SW480 (cell line): ENCODE measurements around the gene E2F4.

ENCODE experiments used
- DNase-seq: peaks from one replicate; pipeline ENCODE4 v3.0.0-alpha.2; 2016; ENCODE audit warnings: low spot score

Gene E2F4, protein sequence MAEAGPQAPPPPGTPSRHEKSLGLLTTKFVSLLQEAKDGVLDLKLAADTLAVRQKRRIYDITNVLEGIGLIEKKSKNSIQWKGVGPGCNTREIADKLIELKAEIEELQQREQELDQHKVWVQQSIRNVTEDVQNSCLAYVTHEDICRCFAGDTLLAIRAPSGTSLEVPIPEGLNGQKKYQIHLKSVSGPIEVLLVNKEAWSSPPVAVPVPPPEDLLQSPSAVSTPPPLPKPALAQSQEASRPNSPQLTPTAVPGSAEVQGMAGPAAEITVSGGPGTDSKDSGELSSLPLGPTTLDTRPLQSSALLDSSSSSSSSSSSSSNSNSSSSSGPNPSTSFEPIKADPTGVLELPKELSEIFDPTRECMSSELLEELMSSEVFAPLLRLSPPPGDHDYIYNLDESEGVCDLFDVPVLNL

DNA sequence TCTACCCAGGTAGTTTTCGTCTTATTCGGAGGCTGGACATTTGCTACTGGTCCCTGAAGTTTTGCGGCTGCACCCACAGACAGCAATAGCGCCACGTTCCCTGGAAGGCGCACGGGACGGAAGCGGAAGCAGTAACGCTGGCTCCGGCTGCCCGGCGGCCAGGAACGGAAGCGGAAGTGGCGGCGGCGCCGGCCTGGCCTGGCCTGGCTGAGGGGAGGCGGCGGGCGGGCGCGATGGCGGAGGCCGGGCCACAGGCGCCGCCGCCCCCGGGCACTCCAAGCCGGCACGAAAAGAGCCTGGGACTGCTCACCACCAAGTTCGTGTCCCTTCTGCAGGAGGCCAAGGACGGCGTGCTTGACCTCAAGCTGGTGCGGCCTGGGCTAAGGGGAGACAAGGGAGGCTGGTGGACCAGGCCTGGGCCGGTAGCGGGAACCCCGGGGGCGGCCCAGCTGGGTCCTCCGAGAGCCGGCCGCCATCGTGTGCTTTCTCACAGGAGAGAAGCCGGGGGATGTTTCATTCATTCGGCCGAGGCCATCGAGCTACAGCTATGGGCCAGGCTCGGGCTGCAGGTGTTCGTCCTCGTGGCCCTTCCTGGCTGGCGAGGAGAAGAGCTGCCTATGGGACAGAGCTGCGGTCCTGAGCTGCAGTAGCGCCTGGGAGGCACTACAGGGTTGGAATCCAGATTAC lies at the start of gene E2F4:
E2F4 (plus strand) TSS at position 161 of the 687 bp plus-strand sequence; CDS start at position 234, 73 bp downstream.
- peak; percentile 87 for DNase-seq

DNA sequence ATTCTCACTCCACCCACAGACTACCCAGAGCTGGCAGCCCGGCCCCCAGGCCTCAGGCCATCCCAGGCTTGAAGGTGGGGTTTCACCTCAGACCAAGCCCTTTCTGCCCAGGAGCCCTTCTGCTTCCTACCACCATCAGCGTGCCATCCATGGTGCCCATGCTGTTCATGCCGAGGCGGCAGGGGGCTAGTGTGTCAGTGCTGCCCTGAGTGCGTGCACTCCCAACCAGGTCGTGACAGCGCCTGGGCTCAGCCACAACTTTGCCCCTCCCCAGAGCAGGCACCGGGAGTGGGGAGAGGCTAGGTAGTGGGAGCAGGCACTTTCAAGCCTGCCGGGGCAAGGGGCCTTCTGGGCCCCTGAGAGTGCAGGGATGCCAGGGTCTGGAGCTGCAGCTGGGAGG lies 49.6 kb upstream of the E2F4 start:
- no peak for DNase-seq

DNA sequence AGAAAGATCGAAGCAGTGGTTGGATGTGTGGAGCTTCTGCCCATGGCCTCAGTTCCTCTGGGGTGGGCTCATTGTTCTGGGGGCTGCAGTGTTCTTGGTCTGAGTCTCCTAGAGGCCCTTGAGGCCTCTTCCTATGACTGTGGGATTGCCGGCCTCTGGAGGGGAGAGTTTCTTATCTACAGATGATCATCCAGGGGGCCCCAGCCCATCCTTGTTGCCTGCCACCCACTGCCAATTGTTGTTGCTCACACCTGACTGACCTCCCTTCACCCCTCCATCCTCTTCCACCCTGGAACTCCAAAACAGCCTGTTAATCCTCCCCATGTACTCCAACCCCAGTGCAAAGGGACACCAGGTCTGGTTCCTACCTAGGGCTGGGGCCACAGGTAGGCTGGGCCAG lies 47.0 kb upstream of the E2F4 start:
- DNase-seq: no peak

DNA sequence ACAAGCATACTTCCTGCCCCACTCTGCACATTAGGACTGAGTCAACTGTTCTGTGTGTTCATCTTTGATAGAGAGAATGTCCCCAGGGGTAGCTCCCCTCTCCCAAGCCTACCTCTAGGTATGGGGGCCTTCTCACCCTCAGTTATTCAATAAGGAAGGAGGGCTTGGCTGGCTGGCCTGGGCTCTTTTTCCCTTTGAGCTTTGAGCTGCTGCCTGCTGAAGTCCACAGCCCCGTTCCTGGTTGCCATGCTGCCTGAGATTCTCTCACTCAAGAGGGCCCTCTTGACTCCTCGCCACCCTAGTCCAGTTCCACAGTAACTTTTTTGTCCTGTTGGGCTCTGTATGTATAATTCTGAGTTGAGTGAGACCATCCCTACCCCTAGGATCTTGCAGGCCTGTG lies 46.2 kb upstream of the E2F4 start:
- no peak for DNase-seq

DNA sequence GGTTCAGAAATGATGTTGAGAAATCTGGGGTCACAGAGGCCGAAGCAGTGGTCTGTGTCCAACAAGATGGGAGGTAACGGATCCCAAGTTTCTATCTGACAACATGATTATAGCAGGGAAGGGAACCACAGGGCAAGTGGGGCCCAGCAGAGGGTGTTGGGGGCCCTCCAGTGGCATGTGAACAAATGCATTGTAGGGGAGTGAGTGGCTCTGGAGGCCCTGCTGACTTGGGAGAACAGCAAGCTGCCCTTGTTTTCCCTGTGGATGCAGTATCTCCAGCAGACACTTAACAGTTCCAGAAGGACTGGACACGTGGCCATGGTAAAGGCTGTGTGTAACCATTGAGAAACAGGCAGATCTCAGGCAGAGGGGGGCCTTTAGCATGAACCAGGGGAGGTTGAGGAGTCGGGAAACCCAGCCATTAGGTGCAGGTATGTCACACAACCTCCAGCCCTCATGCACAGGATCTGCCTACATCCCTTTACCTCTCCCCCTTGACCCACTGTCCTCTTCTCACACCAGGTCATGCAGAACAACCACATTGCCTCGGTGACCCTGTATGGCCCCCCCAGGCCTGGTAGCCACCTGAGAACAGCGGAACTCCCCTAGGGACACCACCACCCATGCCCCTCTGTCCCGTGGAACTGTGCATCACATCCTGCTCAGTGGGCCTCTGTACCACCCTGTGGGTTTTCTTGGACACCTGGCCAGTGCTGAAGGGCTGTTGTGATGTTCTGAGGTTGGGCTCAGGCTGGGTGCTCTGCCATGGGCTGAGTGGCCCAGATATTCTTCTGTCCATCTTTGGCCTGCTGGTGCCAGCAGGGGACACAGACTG lies 45.2 kb upstream of the E2F4 start:
- no peak for DNase-seq

DNA sequence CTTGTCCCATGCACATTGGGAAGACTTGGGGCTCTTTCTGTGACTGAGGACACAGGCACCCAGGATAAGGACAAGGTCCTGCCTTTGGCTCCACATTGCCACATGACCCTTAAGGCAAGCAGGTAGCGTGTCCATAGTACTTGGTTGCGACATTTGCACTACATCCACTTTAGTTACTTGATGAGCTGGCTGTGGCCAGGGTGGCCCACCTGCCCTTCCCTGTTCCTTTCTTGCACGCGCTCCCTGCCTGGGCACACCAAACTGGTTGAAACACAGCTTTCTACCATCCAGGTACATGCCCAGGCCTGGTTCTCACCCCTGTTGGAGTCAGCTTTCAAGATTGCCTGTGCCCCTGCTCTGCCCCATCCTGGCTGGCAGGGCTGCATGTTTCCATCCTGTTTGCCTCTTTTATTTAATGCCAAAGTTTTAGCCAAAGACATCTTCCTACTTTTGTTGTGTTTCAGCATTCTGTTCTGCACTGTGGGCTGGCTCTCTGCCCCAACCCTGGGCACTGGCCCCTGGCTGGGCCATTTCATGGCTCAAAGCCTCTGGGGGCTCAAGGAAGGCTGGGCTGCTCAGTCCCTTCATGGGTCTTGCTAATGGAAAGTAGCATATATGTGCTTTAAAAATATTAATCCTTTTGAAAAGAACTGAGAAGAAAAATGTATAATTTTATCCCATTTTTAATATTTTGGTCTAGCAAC lies 44.4 kb upstream of the E2F4 start:
- no peak for DNase-seq

DNA sequence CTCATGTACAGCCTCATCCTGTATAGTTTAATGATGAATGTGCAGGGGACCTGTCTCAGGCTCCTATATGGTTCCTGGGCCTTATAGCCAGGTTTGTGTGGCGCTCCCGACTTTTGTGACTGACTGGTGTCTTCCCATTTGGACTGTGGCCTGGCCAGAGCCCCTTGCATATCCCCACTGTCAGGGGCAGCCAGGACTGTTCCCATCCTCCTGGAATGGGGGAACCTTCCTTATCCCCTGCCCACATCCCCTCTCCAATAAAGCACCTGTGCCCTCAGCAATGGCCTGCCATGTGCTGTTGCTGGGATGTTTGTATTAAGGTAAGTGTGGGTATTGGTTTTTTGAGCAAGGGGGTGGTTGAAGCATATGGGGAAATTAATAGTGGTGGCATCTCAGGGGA lies 43.7 kb upstream of the E2F4 start:
- DNase-seq: no peak

DNA sequence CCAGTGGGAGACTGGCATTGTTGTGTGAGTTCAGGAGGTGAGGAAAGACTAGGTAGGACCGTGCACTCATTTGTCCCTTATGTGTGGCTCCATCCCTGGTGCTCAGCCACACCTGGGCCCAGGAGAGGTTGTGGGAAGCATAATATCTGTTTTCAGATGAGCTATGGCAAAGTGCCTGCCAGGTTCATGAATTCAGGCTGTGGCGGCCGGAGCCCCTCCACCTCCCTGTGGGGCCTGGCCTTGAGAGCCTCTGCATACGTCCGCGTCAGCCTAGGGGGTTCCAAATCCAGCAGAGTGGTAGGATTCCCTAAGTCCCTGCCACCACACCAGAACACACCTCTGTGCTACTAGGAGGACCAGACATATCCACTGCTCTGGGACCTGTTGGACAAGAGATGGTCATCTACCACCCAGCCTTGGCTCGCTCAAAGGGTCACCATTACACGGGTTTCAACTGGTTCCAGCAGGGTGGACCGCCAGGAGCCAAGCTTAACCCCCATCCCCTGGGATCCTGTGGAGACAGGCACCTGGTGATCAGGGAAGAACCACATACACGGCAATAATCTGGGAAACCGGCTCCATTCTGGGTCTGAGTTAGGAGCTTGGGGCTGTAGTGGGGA lies 43.2 kb upstream of the E2F4 start:
- no peak for DNase-seq

DNA sequence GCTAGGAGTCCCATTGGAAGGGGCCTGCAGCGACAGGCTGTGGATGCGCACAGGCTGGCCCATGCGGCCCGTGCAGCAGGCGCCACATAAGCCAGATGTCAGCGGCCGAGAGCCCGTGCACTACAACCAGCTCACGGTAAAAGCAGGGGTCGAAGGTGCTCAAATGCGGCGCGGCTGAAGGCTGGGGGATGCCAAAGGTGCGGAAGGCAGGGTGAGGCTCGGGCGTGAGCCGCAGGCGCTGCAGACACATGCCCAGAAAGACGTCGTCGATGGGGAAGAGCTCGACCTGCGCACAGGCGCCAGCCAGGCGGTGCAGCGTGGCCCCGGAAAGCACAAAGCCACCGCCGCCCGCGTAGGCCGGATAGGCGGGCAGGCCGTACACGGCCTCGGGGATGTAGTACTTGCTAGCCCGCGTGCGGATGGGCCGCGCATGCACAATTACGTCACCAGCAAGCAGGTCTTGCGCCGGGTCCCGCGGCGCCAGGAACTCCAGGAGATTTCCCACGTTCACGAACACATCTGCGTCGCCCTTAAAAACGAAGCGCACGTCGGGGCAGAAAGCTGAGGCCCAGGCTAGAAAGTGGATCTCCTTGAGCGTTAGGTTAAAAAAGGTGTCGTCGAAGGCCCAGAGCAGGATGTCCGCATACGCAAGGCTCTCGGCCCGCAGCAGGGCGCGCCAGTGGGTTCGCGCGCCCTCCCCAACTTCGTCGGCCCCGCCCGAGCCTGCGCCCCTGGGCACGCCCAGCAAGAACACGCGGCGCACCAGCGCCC lies 42.5 kb upstream of the E2F4 start:
- no peak for DNase-seq

DNA sequence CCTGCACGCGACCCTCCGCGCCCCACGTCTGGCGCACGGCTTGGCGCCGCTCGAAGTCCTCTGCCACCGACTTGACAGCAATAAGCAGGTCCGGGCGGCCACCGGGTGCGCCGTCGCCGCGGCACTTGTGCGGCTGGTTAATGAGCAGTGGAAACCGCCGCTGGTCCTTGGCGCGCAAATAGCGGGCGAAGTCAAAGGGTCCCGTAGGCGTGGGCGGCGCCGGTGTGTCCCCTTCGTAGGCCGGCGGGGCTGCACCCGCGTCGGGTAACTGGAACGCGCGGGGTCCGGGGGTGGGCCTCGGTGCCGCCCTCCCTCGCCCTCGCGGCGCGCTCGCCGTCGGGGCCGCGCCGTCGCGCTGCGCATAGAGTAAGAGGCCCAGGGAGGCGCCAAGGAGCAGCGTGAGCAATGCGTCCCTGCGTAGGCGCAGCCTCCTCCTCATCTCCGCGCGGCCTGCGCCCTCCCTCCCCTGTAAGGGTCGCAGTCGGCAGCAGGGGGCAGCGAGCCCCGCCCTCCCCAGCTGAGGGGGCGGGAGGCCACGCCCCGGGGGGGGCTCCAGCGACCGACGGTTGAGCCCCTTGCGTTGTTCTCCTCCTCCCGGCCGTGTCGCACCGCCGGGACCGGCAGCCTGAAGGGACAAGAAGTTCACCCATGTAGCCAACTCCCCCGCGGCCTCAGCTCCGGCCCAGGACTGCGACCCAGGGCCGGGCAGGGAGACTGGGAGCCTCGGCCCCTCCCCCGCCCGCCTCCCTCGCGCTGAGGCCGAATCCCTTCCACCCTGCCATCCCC lies 41.7 kb upstream of the E2F4 start:
- DNase-seq: peak; percentile 29

DNA sequence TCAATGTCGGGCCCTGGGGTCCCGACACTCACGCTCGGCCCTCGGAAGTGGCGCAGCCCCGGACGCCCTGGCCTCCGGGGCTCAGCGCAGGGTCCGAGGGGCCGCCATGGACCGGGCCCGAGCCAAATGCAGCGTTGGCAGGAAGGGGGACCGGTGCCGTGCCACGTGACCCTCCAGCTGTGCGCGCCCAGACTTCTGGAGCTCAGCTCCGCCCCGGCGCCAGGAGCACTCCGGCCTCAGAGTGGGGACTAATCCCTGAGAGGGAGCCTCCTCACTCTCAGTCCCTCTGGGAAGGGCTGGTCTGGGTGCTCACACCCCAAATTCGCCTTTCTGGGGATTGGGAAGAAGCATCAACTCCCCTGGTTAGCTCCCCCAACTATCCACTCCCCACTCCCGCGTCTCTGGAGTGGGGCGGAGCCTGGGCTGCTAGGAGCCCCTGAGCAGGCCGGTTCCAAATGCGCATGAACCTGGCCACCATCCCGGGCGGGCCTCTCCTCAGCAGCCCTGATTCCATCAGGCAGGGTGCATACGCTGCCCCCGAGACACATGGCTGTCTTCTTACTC lies 41.0 kb upstream of the E2F4 start, which contains the start of gene B3GNT9:
B3GNT9 (minus strand) TSS at position 166 of the 564 bp plus-strand sequence. CDS start 513 bp downstream, outside the sequence.
- peak; percentile 48 for DNase-seq

DNA sequence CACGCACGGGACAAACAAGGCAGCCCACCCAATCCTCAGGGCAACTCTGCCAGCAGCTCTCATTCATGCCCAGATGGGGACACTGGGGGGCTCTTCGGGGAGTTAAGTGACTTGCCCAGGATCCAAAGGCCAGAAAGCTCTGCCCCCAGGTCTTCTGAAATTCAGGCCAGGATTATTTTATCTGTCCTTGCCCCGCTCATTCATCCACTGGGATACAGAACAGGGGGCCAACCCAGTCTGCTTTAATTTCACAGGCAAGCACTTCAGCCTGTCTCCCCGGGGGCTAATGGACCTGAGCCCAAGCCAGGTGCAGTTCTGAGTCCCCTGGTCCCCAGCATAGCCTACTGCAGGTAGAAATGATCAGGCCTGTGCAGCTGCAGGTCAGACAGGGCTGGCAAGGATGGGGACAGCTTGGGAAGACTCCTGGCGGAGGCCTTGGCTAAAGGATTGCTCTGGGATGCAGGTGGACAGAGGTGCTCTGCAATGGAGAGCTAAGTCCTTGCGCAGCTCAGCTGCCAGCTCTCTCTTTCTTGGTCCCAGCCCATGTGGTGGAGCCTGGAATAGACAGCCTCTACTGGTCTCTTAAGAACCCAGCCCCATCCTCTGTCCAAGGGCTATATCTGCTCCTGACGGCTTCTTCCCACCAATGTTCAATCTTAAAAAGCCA lies 40.4 kb upstream of the E2F4 start:
- no peak for DNase-seq

DNA sequence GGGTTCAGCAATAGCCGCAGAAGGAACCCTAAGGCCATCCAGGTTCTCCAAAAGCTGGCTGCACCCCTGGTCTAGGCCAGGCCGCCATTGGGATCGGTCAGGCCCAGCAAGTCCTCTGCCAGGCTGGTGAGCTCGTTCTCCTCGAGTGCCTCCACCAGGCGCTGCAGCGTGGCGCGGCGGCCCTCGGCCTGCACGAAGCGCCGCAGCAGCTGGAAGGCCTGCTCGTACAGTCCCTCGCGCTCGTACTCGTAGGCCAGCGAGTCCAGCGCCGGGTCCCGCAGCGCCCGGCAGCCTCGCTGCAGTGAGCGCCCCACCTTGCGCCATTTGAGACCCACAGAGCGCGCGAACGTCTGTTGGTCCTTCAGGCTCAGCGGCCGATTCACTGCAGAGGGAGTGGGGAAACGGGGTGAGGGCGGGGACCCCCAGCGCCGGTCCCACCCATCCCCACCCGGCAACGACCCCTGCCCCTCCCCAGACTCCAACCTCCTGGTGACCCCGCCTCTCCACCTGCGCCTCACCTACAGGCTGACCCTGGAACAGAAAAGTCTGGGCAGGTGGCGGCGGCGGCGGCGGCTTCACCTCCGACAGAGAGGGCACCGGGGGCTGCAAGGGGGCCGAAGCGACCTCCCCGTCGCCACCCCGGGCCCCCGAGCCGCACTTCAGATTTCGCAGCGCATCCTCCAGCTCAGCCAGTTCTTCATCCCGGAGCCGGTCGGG lies 37.2 kb upstream of the E2F4 start:
- DNase-seq: no peak

DNA sequence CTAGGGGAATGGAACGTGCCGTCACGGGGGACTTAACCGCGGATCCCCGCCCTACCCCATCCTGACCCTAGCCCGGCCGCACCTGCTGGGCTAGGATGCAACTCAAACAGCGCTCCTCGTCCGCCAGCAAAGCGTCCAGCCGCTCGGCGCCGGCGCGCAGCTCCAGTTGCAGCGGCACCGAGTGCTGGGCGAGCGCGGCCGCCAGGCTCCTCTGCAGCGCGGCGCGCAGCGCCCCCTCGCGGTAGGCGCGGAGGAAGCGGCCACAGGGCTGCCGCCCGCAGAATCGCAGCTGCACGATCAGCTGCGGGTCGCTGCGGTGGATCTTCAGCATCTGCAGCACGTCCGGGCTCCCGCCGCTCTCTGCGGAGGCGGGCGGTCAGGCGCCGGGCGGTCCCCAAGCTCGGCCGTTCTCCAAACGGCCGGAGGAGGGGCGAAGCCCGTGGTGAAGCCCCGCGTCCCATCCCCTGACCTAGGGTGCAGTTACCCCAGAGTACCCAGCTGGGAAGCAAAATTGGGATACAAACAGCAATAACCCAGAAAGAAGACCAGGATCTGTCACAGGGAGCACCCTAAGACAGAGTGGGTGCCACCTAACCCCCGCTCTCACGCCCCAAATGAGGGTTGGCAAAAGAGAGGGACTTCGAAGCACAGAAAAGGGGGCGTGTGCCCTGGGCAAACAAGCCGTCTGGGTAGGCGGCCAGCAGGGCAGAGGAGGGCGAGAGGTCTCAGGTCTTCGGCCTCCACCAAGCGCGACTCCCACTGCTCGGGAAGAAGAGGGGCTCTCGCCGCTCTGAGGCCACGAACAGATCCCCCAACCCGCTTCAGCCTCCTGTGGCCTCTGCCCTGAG lies 36.4 kb upstream of the E2F4 start:
- DNase-seq: peak; percentile 62

DNA sequence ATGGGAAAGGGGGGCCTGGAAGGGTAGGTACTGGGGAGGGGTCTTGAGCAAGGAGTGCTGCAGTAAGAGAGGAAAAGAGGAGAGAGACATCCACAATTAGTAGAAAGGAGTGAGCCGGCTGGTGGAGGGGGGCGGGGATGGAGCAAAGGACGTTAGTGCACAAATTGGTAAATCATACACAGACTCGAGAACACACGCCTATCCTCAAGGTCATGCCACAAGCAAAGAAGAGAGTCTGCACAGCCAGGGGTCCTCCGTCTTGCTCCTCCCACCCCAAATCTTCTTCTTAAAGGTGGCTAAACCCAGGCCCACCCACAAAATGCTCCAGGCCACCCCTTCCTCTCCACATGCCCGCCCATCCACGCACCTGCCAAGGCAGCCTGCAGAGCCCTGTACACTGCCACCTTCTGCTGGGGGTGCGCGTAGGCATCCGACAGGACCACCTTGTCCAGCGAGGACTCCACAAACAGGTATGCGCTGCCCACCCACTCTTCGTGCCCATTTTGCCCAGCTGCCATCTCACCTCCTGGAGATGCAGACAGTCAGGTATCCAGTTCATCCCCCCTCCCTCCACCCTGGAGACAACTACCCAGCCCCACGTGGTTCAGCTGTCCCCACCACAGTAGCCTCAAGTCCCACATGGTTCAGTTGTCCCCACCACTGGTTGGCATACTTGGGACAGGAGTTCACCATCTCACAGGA lies 35.7 kb upstream of the E2F4 start:
- DNase-seq: no peak

DNA sequence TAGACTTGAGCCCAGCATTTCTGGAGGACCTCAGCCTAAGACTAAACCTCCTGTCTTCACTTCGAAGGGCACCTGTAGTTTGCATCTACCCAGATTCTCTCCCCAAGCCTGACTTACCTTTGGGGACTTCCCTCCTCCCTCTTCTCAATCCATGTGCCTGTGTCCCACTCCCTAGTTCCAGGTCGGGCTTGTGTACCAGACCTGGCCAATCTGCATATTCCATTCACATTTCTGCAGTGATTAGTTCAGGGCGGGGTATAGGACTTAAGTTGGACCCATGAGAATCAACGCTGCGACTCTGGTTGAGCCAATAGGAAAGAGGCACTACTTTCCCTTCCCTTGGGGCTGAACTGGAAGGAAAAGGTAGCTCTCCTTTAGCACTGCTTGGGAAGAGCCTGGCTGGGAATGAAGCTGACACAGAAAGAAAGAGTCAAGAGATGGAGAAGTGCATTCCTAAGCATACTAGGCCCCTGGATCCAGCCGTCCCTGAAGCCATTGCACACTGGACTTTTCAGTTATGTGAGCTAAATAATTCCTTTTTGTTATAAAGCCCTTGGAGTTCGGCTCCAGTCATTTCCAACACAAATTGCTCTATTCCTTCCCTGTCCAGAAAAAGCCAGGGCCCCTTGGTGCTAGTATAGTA lies 34.7 kb upstream of the E2F4 start:
- no peak for DNase-seq
